ENCODE measurements around the gene RAB1A.
A peak's percentile ranks its signal among the peaks of the same experiment; 100 is the strongest.

RAB1A gene

GRCh38 chr2:65092791-65093190 lies 37.1 kb downstream of the RAB1A start:
- Mint-ChIP-seq H3K27ac (peak overlapping the region; percentile 66), H3K9me3 (no peaks in the 10 kb centered on the region), H3K4me3 (no peak overlapping the region), H3K4me1 (ENCODE audit: low read depth) (peaks cover 24% of the 10 kb centered on the region), H3K27me3 (no peaks in the 10 kb centered on the region), H3K36me3 (ENCODE audit: low read depth) (peaks cover 93% of the 10 kb centered on the region)
- no peak for DNase-seq

DNA sequence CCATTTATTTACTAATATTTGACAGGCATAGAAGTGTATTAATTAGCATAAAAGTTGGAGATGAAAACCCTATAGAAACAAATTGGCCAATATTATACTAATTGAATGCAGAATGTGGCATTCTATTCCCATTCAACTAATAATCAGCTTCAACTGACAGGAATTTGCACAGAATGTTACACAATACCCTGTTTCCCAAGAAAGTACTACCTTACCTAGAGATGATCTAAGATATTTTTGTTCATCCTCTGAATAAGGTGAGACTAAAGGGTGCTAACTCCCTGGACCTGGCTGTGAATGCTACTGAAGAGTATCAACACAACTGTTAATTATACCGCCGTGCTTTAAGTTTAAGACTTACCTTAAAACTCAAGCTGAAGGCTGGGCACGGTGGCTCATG lies 44.8 kb downstream of the RAB1A start:
- no peak for DNase-seq
- H3K36me3 Mint-ChIP-seq (ENCODE audit: low read depth) = peaks cover 97% of the 10 kb centered on the region
- no peak overlapping the region for H3K27ac Mint-ChIP-seq
- H3K4me1 Mint-ChIP-seq (ENCODE audit: low read depth) = peaks cover 16% of the 10 kb centered on the region
- H3K4me3 Mint-ChIP-seq = no peak overlapping the region
- no peaks in the 10 kb centered on the region for H3K27me3 Mint-ChIP-seq
- no peaks in the 10 kb centered on the region for H3K9me3 Mint-ChIP-seq

- no peaks in the 10 kb centered on the region for H3K9me3 Mint-ChIP-seq
- H3K27ac Mint-ChIP-seq = peak overlapping the region; percentile 79
- H3K4me1 Mint-ChIP-seq (ENCODE audit: low read depth) = peaks cover 12% of the 10 kb centered on the region
- peaks cover 94% of the 10 kb centered on the region for H3K36me3 Mint-ChIP-seq (ENCODE audit: low read depth)
- H3K27me3 Mint-ChIP-seq = no peaks in the 10 kb centered on the region
- no peak for DNase-seq
- no peak overlapping the region for H3K4me3 Mint-ChIP-seq
These were observed 48.6 kb downstream of the RAB1A start for GRCh38 chr2:65081232-65081685.

DNA sequence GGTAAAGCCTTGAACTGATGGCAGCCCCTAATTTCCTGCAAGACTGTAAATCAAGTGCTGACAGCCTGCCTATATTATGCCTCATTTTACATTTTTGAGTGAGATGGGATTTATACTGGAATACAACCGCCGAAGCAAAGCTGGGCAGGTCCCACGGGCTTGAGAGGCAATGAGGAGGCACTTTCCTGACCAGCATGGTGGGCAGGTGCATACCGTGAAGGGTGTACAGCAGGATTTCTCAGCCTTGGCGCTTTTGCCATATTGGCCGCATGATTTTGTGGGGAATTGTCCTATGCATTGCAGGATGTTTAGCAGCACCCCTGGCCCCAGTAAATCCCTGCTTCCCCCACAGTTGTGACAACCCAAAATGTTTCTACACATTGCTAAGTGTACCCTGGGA lies 50.9 kb downstream of the RAB1A start:
- Mint-ChIP-seq H3K4me1 (ENCODE audit: low read depth) (peaks cover 10% of the 10 kb centered on the region), H3K36me3 (ENCODE audit: low read depth) (peaks cover 88% of the 10 kb centered on the region)

GRCh38 chr2:65077898-65078297 lies 52.0 kb downstream of the RAB1A start:
- no peaks in the 10 kb centered on the region for H3K27me3 Mint-ChIP-seq
- DNase-seq = no peak
- no peak overlapping the region for H3K4me3 Mint-ChIP-seq
- H3K9me3 Mint-ChIP-seq = no peaks in the 10 kb centered on the region
- peaks cover 87% of the 10 kb centered on the region for H3K36me3 Mint-ChIP-seq (ENCODE audit: low read depth)
- peaks cover 8% of the 10 kb centered on the region for H3K4me1 Mint-ChIP-seq (ENCODE audit: low read depth)
- H3K27ac Mint-ChIP-seq = peak overlapping the region; percentile 37

More for the DNA sequence above, 50.9 kb downstream of the RAB1A start:
- DNase-seq = no peak
- no peaks in the 10 kb centered on the region for H3K27me3 Mint-ChIP-seq
- no peak overlapping the region for H3K4me3 Mint-ChIP-seq
- H3K27ac Mint-ChIP-seq = peak overlapping the region; percentile 72
- no peaks in the 10 kb centered on the region for H3K9me3 Mint-ChIP-seq

GRCh38 chr2:65076345-65076710 lies 53.6 kb downstream of the RAB1A start:
- Mint-ChIP-seq H3K9me3 (no peaks in the 10 kb centered on the region), H3K36me3 (ENCODE audit: low read depth) (peaks cover 86% of the 10 kb centered on the region), H3K4me3 (no peak overlapping the region), H3K27ac (no peak overlapping the region), H3K4me1 (ENCODE audit: low read depth) (peaks cover 2% of the 10 kb centered on the region), H3K27me3 (no peaks in the 10 kb centered on the region)
- no peak for DNase-seq

GRCh38 chr2:65075605-65076344 lies 54.1 kb downstream of the RAB1A start:
- Mint-ChIP-seq H3K9me3 (no peaks in the 10 kb centered on the region), H3K4me3 (no peak overlapping the region), H3K27me3 (no peaks in the 10 kb centered on the region), H3K4me1 (ENCODE audit: low read depth) (peaks cover 8% of the 10 kb centered on the region), H3K36me3 (ENCODE audit: low read depth) (peaks cover 86% of the 10 kb centered on the region), H3K27ac (peak overlapping the region; percentile 41)
- DNase-seq = no peak

- no peaks in the 10 kb centered on the region for H3K27me3 Mint-ChIP-seq
- peaks cover 86% of the 10 kb centered on the region for H3K36me3 Mint-ChIP-seq (ENCODE audit: low read depth)
- no peak for DNase-seq
- H3K4me3 Mint-ChIP-seq = no peak overlapping the region
- no peak overlapping the region for H3K27ac Mint-ChIP-seq
- no peaks in the 10 kb centered on the region for H3K9me3 Mint-ChIP-seq
- peaks cover 14% of the 10 kb centered on the region for H3K4me1 Mint-ChIP-seq (ENCODE audit: low read depth)
These were observed 54.7 kb downstream of the RAB1A start for GRCh38 chr2:65075176-65075575.

DNA sequence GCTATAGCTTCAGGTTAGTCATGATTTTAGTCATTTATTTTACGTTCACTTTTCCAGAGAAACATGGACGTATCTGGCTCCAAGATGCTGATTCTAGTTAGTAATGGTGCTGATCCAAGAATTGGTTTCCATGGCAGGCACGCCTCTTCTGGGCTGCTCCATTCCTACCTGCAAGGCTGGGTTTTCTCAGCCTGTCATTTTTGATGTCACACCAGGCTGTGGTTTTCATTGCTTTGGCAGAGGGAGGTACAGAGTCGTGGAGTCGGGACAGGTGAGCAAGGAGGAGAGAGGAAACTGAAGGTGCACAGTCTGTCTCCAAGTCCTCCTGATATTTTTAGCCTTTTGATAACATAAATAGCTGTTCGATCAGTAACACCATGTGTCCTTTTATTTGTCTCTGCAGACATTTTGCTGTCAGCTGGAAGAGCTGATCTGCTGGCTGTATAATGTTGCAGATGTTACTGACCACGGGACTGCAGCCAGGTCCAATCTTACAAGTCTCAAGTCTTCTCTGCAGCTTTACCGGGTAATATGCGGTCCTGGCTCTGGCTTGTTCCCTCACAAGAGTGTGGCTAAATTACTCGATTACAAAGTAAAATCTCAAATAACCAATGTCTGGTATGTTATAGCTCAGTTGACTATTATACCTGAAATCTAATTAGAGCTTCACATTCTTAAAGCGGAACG lies 55.9 kb downstream of the RAB1A start:
- peaks cover 78% of the 10 kb centered on the region for H3K36me3 Mint-ChIP-seq (ENCODE audit: low read depth)
- peaks cover 19% of the 10 kb centered on the region for H3K4me1 Mint-ChIP-seq (ENCODE audit: low read depth)
- peak overlapping the region; percentile 66 for H3K27ac Mint-ChIP-seq
- H3K27me3 Mint-ChIP-seq = no peaks in the 10 kb centered on the region
- no peak overlapping the region for H3K4me3 Mint-ChIP-seq
- H3K9me3 Mint-ChIP-seq = no peaks in the 10 kb centered on the region
- DNase-seq = no peak

- H3K36me3 Mint-ChIP-seq (ENCODE audit: low read depth) = peaks cover 62% of the 10 kb centered on the region
- no peak overlapping the region for H3K4me3 Mint-ChIP-seq
- H3K27ac Mint-ChIP-seq = peak overlapping the region; percentile 93
- no peaks in the 10 kb centered on the region for H3K9me3 Mint-ChIP-seq
- H3K27me3 Mint-ChIP-seq = no peaks in the 10 kb centered on the region
- peaks cover 32% of the 10 kb centered on the region for H3K4me1 Mint-ChIP-seq (ENCODE audit: low read depth)
- no peak for DNase-seq
These were observed 57.5 kb downstream of the RAB1A start for GRCh38 chr2:65072181-65072970.

DNA sequence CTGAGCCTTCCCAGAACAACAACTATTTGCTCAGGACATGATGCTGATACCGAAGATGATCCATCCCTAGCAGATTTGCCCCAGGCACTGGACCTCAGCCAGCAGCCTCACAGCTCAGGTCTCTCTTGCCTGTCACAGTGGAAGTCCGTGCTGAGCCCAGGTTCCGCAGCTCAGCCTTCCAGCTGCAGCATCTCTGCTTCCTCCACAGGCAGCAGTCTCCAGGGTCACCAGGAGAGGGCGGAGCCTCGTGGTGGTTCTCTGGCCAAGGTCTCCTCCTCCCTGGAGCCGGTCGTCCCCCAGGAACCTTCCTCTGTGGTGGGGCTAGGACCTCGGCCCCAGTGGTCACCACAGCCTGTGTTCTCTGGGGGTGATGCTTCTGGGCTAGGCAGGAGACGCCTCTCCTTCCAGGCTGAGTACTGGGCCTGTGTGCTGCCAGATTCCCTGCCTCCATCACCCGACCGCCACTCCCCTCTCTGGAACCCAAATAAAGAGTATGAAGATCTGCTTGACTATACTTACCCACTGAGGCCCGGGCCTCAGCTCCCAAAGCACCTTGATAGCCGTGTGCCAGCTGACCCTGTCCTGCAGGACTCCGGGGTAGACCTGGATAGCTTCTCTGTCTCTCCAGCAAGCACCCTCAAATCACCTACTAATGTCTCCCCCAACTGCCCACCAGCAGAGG lies 58.3 kb downstream of the RAB1A start:
- H3K27ac Mint-ChIP-seq = peak overlapping the region; percentile 93
- H3K27me3 Mint-ChIP-seq = no peaks in the 10 kb centered on the region
- DNase-seq = no peak
- H3K4me1 Mint-ChIP-seq (ENCODE audit: low read depth) = peaks cover 36% of the 10 kb centered on the region
- no peaks in the 10 kb centered on the region for H3K9me3 Mint-ChIP-seq
- H3K36me3 Mint-ChIP-seq (ENCODE audit: low read depth) = peaks cover 58% of the 10 kb centered on the region
- H3K4me3 Mint-ChIP-seq = no peak overlapping the region

GRCh38 chr2:65070856-65071255 lies 59.0 kb downstream of the RAB1A start:
- peak overlapping the region; percentile 93 for H3K27ac Mint-ChIP-seq
- no peaks in the 10 kb centered on the region for H3K27me3 Mint-ChIP-seq
- no peaks in the 10 kb centered on the region for H3K9me3 Mint-ChIP-seq
- no peak overlapping the region for H3K4me3 Mint-ChIP-seq
- DNase-seq = no peak
- peaks cover 53% of the 10 kb centered on the region for H3K36me3 Mint-ChIP-seq (ENCODE audit: low read depth)
- peaks cover 39% of the 10 kb centered on the region for H3K4me1 Mint-ChIP-seq (ENCODE audit: low read depth)

DNA sequence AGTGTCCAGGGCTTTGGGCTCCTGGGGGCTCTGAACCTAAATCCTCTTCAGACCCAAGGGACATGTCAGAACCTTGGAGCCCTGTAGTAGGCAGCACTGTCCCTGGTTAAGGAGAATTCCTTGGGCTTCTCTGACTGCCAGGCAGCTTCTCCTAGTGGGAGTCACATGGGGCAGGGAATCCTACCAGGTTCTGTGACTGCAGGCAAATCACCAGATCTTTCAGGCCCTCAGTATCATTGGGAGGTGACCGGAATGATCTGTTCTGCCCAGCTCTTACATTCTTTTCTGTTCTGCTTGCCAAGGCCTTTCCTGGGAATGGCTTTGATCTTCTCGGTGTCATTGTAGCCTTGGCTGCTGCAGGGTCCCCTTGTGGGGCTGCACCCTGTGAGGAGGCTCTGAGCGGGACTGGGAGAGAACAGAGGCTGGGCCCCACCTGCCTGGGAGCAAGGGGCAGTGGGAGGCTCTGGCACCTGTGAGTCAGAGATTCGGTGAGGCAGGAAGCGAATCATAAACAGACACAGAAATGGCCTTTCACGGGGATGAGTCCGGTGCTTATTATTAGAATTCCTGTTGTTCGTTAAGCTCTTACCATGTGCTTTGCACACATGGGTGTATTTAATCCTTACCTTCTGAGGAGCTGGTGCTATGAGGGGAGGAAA lies 59.6 kb downstream of the RAB1A start:
- H3K27me3 Mint-ChIP-seq = no peaks in the 10 kb centered on the region
- H3K9me3 Mint-ChIP-seq = no peaks in the 10 kb centered on the region
- H3K4me1 Mint-ChIP-seq (ENCODE audit: low read depth) = peaks cover 44% of the 10 kb centered on the region

DNA sequence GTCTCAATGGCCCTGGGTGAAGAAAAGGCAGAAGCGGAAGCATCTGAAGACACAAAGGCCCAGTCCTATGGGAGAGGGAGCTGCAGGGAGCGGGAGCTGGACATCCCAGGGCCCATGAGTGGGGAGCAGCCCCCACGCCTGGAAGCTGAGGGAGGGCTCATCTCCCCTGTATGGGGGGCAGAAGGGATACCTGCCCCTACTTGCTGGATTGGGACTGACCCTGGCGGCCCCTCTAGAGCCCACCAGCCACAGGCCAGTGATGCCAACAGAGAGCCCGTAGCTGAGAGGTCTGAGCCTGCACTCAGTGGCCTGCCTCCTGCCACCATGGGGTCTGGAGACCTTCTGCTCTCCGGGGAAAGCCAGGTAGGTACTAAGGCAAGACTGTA lies 60.5 kb downstream of the RAB1A start:
- no peak for DNase-seq
- no peaks in the 10 kb centered on the region for H3K27me3 Mint-ChIP-seq
- H3K4me3 Mint-ChIP-seq = no peak overlapping the region
- peaks cover 52% of the 10 kb centered on the region for H3K4me1 Mint-ChIP-seq (ENCODE audit: low read depth)
- peak overlapping the region; percentile 93 for H3K27ac Mint-ChIP-seq
- peaks cover 42% of the 10 kb centered on the region for H3K36me3 Mint-ChIP-seq (ENCODE audit: low read depth)
- H3K9me3 Mint-ChIP-seq = no peaks in the 10 kb centered on the region

More for the DNA sequence above, 59.6 kb downstream of the RAB1A start:
- no peak for DNase-seq
- peak overlapping the region; percentile 93 for H3K27ac Mint-ChIP-seq
- peaks cover 49% of the 10 kb centered on the region for H3K36me3 Mint-ChIP-seq (ENCODE audit: low read depth)
- no peak overlapping the region for H3K4me3 Mint-ChIP-seq

Data from activated T-cell treated with anti-CD3 and anti-CD28 coated beads, Interleukin-2, amount 50 U/mL, for 24 hours (primary cell).